Hematopoietic multipotent progenitor cell treated with erythropoietin and hydrocortisone succinate and interleukin-3 and kit ligand, for 6 days (in vitro differentiated cells): ENCODE data around the gene MPV17.

ENCODE experiments used
- DNase-seq: peaks from one replicate; pipeline ENCODE4 v3.0.0-alpha.2; 2015

Gene MPV17

GRCh38 chr2:27263287-27264252 lies 59.3 kb downstream of the MPV17 start:
- peak; percentile 38 for DNase-seq

GRCh38 chr2:27262379-27263286 lies 60.3 kb downstream of the MPV17 start, which contains the start of gene SLC30A3:
SLC30A3 (minus strand) TSS chr2:27263047; CDS start chr2:27262906, 141 bp downstream.
- peak; percentile 85 for DNase-seq

- no peak for DNase-seq
Measured at GRCh38 chr2:27261926-27262298, 61.0 kb downstream of the MPV17 start.

DNA sequence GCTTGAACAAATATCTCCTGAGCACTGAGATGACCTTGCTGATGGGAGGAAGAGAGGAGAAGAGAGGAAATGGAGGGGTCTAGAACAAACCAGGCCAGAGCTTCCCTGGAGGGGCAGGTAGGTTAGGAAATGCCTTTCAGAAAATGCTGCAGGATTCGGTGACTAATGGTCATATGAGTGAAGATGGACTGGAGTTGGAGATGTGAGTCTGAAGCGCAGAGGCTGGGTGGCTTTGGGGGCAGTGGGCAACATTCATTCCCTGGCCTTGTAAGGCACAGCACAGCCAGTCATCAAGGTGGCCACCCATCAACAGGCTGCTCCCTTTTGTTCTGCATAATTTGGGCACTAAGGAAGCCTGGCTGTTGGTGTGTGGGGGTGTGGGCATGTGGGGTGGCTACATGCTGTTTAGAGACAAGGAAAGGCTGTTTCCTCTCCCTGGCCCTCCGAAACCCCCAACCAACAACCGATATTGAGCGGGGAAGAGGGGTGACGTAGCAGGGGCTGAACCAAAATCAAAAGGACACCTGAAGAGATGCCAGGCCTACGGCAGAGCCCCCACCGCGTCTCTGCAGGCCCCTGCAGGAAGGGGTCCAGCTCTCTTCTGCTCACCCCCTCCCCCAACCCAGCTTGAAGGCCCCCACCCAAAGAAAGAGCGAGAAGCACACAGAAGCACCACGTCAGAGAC lies 61.5 kb downstream of the MPV17 start:
- no peak for DNase-seq
